Keratinocyte (primary cell): ENCODE measurements around the gene FMN1. TPM values are rescaled to one million over a fixed set of nuclear protein-coding genes. Genes with fewer than 3 reads are reported as not detected.

Experiments
- DNase-seq: peaks from one replicate; pipeline ENCODE4 v3.0.0-alpha.2; 2011; ENCODE audit warnings: low read depth, missing footprints, low spot score
- FAIRE-seq: peaks from 2 replicates; lab custom pipeline; 2011; peaks lifted over from hg19 to GRCh38; lab: Jason Lieb, UNC
- H2AFZ ChIP-seq: 2 replicates; pipeline ENCODE4 v1.6.0; 2012; ENCODE audit warnings: low read length, control low read depth, inconsistent platforms; ENCODE audit not compliant: control insufficient read depth
- H3K27ac ChIP-seq: 2 replicates; pipeline ENCODE4 v1.5.1; 2011; ENCODE audit warnings: low read length; ENCODE audit not compliant: control insufficient read depth, insufficient read depth
- H3K27me3 ChIP-seq: 3 replicates; pipeline ENCODE4 v1.6.0; 2011; ENCODE audit warnings: low read length; ENCODE audit not compliant: control insufficient read depth, insufficient read depth; ENCODE audit errors: extremely low read depth
- H3K36me3 ChIP-seq, 2 experiments: 2 replicates in 1 of 2; 3 replicates in 1 of 2; pipeline ENCODE4 v1.5.1; 2011; ENCODE audit warnings: low read length in 2 of 2, mild to moderate bottlenecking in 1 of 2; ENCODE audit not compliant: control insufficient read depth in 2 of 2, insufficient read depth in 2 of 2; ENCODE audit errors: extremely low read depth in 1 of 2
- H3K4me1 ChIP-seq: 3 replicates; pipeline ENCODE4 v1.5.1; 2011; ENCODE audit warnings: low read length; ENCODE audit not compliant: control insufficient read depth, insufficient read depth; ENCODE audit errors: extremely low read depth
- H3K4me2 ChIP-seq: 3 replicates; pipeline ENCODE4 v1.6.0; 2011; ENCODE audit warnings: low read depth, low read length; ENCODE audit not compliant: control insufficient read depth, insufficient read depth; ENCODE audit errors: extremely low read depth
- H3K4me3 ChIP-seq, 3 experiments: fragments of 200-600 bp in 1 of 3; sonication (generic) in 1 of 3; 2 replicates in 2 of 3; 3 replicates in 1 of 3; pipeline ENCODE4 v1.5.1; 2011 to 2016; ENCODE audit warnings: low read length in 3 of 3, mild to moderate bottlenecking in 3 of 3, control low read depth in 2 of 3, inconsistent platforms in 1 of 3, low read depth in 1 of 3, mixed read lengths in 1 of 3, mixed run types in 1 of 3, moderate library complexity in 1 of 3; ENCODE audit not compliant: control insufficient read depth in 2 of 3, insufficient read depth in 2 of 3; ENCODE audit errors: extremely low read depth in 1 of 3
- H3K79me2 ChIP-seq: 2 replicates; pipeline ENCODE4 v1.6.0; 2012; ENCODE audit warnings: low read length; ENCODE audit not compliant: control insufficient read depth, insufficient read depth
- H3K9ac ChIP-seq: 3 replicates; pipeline ENCODE4 v1.6.0; 2011; ENCODE audit warnings: low read length; ENCODE audit not compliant: control insufficient read depth, insufficient read depth; ENCODE audit errors: extremely low read depth
- H3K9me1 ChIP-seq: 3 replicates; pipeline ENCODE4 v1.6.0; 2011; ENCODE audit warnings: low read length; ENCODE audit not compliant: control insufficient read depth, insufficient read depth; ENCODE audit errors: extremely low read depth
- H3K9me3 ChIP-seq: 2 replicates; pipeline ENCODE4 v1.5.1; 2012; ENCODE audit warnings: low read depth, low read length; ENCODE audit not compliant: control insufficient read depth
- H4K20me1 ChIP-seq: 3 replicates; pipeline ENCODE4 v1.6.0; 2011; ENCODE audit warnings: low read length; ENCODE audit not compliant: control insufficient read depth, insufficient read depth; ENCODE audit errors: extremely low read depth
- EZH2 ChIP-seq: IDR thresholded peaks from one replicate; pipeline ENCODE4 v1.6.1; 2012; ENCODE audit warnings: inconsistent platforms, mild to moderate bottlenecking, low read length, moderate library complexity
- dilution Hi-C: fragments of 300-500 bp; cut with MboI; formaldehyde crosslinking; loops from one replicate; pipeline ENCODE4 v1.7.0; 2020; ENCODE audit warnings: low sequenced_read_pairs; ENCODE audit not compliant: extremely low pct_ligation_motif_present
- polyA minus RNA-seq, 3 experiments: library from RNA; depleted of rRNA, polyadenylated mRNA; stranded (reverse); fragments of >200 nt; gene quantifications; 1 replicate in 1 of 3; 2 replicates in 1 of 3; 3 replicates in 1 of 3; pipeline ENCODE4 v1.2.3, GENCODE V29; 2011
- polyA plus RNA-seq, 5 experiments: library from polyadenylated mRNA; depleted of rRNA in 3 of 5; stranded (reverse) in 3 of 5; stranded (forward) in 1 of 5; unstranded in 1 of 5; fragments of >200 nt; gene quantifications; 1 replicate in 1 of 5; 2 replicates in 3 of 5; 3 replicates in 1 of 5; pipeline versions ENCODE4 v1.2.1 to v1.2.3, GENCODE V29; 2011 to 2012; ENCODE audit warnings: missing spikeins in 2 of 5, low read depth in 1 of 5, low replicate concordance in 1 of 5
- TF ChIP-seq, protein P1 (sequence below), 3 experiments: IDR thresholded peaks in 1 of 3; conservative IDR thresholded peaks in 1 of 3; optimal IDR thresholded peaks in 1 of 3; 2 replicates in 2 of 3; 3 replicates in 1 of 3; pipeline versions ENCODE3 to v1.5.1; 2011; ENCODE audit warnings: low read length in 3 of 3, mild to moderate bottlenecking in 3 of 3, moderate library complexity in 2 of 3, control low read depth in 1 of 3, inconsistent platforms in 1 of 3; ENCODE audit not compliant: insufficient read depth in 2 of 3; ENCODE audit errors: extremely low read depth in 1 of 3

The FMN1 gene, protein sequence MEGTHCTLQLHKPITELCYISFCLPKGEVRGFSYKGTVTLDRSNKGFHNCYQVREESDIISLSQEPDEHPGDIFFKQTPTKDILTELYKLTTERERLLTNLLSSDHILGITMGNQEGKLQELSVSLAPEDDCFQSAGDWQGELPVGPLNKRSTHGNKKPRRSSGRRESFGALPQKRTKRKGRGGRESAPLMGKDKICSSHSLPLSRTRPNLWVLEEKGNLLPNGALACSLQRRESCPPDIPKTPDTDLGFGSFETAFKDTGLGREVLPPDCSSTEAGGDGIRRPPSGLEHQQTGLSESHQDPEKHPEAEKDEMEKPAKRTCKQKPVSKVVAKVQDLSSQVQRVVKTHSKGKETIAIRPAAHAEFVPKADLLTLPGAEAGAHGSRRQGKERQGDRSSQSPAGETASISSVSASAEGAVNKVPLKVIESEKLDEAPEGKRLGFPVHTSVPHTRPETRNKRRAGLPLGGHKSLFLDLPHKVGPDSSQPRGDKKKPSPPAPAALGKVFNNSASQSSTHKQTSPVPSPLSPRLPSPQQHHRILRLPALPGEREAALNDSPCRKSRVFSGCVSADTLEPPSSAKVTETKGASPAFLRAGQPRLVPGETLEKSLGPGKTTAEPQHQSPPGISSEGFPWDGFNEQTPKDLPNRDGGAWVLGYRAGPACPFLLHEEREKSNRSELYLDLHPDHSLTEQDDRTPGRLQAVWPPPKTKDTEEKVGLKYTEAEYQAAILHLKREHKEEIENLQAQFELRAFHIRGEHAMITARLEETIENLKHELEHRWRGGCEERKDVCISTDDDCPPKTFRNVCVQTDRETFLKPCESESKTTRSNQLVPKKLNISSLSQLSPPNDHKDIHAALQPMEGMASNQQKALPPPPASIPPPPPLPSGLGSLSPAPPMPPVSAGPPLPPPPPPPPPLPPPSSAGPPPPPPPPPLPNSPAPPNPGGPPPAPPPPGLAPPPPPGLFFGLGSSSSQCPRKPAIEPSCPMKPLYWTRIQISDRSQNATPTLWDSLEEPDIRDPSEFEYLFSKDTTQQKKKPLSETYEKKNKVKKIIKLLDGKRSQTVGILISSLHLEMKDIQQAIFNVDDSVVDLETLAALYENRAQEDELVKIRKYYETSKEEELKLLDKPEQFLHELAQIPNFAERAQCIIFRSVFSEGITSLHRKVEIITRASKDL (N-terminal part only)
- polyA plus RNA-seq (0.15 to 0.71 TPM (median 0.40 TPM) in 3 replicates), polyA minus RNA-seq (0.92 to 3.3 TPM (median 1.2 TPM) in 3 replicates)
- polyA plus RNA-seq (2011; ENCODE audit: low read depth): 1.9 TPM
- polyA plus RNA-seq (2011; cell fraction: cytosol; rRNA removed): 0.27 and 0.36 TPM in 2 replicates
- 0.63 and 1.6 TPM in 2 replicates for polyA plus RNA-seq (2011; cell fraction: nucleus; rRNA removed)
- polyA plus RNA-seq (2012; ENCODE audit: low replicate concordance): 0.62 and 0.93 TPM in 2 replicates
- polyA minus RNA-seq (2011; cell fraction: cytosol; rRNA and poly(A)+ RNA removed): 1.3 TPM
- polyA minus RNA-seq (2011; cell fraction: nucleus; rRNA and poly(A)+ RNA removed): 2.7 and 2.8 TPM in 2 replicates

DNA sequence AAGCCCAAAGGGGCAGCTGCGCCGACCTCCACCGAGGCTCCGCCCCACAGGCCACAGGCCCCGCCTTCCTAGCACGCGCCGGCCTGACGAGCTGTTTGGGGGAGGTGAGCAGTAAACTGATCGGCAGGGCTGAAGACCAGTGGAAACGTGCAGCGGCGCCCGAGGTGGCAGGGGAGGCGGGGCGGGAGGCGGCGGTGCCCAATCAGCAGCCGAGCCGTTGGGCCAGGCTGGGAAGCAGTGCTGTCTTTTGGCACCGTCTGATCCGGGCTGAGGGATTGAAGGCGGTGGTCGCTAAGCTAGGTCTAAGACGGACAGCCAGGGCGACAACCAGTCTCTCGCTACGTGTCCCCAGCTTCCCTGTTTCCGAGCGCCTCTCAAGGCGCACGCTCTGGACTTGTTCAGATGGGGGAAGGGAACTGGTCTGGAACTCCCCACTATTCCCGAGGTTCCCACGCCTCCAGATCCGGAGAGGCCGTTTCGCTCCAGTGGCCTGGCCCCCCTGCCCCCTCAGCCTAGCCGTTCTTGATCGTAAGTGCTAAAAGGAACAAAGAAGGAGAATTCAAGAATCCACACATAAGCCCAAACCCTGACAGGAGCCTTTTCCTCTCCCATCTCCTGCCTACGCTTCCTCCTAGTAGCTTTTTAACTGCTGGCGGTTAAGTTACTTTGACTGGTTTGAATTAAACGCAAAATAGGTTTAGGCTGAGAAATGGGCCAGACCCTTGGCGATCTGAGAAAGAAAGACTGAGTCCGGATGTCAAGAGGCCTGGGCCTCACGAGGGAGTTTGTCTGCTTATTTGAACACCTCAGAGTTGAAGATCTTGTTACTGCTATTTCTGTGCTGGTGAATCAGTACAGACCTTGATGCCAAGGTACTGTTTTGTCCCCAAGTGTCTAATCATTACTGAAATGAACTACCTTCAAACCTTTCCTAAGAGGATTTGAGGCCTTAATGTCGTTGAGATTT, at the start of gene FMN1:
Gene FMN1 (minus strand): TSS at position 11 of the 967 bp plus-strand sequence. CDS start 39,800 bp downstream, outside the sequence.
- peak; percentile 87 for FAIRE-seq

More for the DNA sequence above, at the start of gene FMN1:
- Histone ChIP-seq H3K4me3 (peak within 1 kb of the TSS; percentile 47 to 83 (median 71)), H3K27ac (peak within 1 kb of the TSS; percentile 79), H3K4me2 (peak within 1 kb of the TSS; percentile 96), H3K9me1 (no peaks in the 10 kb centered on the region), H3K36me3 (no peaks in the 10 kb centered on the region), H3K27me3 (peaks cover 11% of the 10 kb centered on the region), H3K79me2 (no peaks in the 10 kb centered on the region), H4K20me1 (no peaks in the 10 kb centered on the region), H3K4me1 (peaks cover 9% of the 10 kb centered on the region), H2AFZ (peak within 1 kb of the TSS; percentile 100), H3K9me3 (no peaks in the 10 kb centered on the region), H3K9ac (peak within 1 kb of the TSS; percentile 83)
- dilution Hi-C loops: no loop called here
- peak; percentile 40 for DNase-seq
- TF ChIP-seq, protein P1, sequence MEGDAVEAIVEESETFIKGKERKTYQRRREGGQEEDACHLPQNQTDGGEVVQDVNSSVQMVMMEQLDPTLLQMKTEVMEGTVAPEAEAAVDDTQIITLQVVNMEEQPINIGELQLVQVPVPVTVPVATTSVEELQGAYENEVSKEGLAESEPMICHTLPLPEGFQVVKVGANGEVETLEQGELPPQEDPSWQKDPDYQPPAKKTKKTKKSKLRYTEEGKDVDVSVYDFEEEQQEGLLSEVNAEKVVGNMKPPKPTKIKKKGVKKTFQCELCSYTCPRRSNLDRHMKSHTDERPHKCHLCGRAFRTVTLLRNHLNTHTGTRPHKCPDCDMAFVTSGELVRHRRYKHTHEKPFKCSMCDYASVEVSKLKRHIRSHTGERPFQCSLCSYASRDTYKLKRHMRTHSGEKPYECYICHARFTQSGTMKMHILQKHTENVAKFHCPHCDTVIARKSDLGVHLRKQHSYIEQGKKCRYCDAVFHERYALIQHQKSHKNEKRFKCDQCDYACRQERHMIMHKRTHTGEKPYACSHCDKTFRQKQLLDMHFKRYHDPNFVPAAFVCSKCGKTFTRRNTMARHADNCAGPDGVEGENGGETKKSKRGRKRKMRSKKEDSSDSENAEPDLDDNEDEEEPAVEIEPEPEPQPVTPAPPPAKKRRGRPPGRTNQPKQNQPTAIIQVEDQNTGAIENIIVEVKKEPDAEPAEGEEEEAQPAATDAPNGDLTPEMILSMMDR (optimal IDR thresholded peaks at IDR 0.05 in 1 of 3, IDR thresholded peaks at IDR 0.05 in 1 of 3, conservative IDR thresholded peaks at IDR 0.05 in 1 of 3; ENCODE audit: extremely low read depth in 1 of 3, insufficient read depth in 2 of 3, low read length in 3 of 3): no peak
- no peak for TF ChIP-seq EZH2
